ENCODE data around the gene C11orf21.

GRCh38 chr11:2314136-2314524 is 12.4 kb upstream of the C11orf21 start:
- TF ChIP-seq CTCF (IDR thresholded peaks at IDR 0.05; ENCODE audit: low read depth, low read length, poor library complexity, severe bottlenecking), result no peak
- TF ChIP-seq EZH2phosphoT487 (IDR thresholded peaks at IDR 0.05; ENCODE audit: borderline replicate concordance, low read length), result no peak
